ENCODE data around the gene DNAJC7.

GRCh38 chr17:41959336-41960095 lies 57.7 kb downstream of the DNAJC7 start:
- TF ChIP-seq PRMT5 (CRISPR knock-in tag; IDR thresholded peaks at IDR 0.05) (no peak), EP300 (IDR thresholded peaks at IDR 0.05; ENCODE audit: low read length) (no peak), YY1 (IDR thresholded peaks at IDR 0.05; ENCODE audit: borderline replicate concordance in 1 of 3, control insufficient read depth in 1 of 3, extremely low read depth in 1 of 3, insufficient read depth in 3 of 3, insufficient read length in 1 of 3, insufficient replicate concordance in 2 of 3, low read depth in 1 of 3, low read length in 2 of 3) (no peak), REST (IDR thresholded peaks at IDR 0.05; ENCODE audit: borderline replicate concordance) (peak; percentile 84), REST (CRISPR knock-in tag; IDR thresholded peaks at IDR 0.05; ENCODE audit: low read depth) (no peak), CTCF (IDR thresholded peaks at IDR 0.05 in 2 of 3, conservative IDR thresholded peaks at IDR 0.05 in 1 of 3; ENCODE audit: insufficient read depth in 2 of 3, low read depth in 1 of 3, low read length in 3 of 3) (peak; percentile 79 to 88 (median 83)), SMAD3 (CRISPR knock-in tag; conservative IDR thresholded peaks at IDR 0.05) (no peak), POLR2A (conservative IDR thresholded peaks at IDR 0.05) (no peak), CCNT2 (IDR thresholded peaks at IDR 0.05; ENCODE audit: borderline replicate concordance, extremely low read depth, insufficient read length, low read depth, low read length) (no peak), ZNF644 (tag; IDR thresholded peaks at IDR 0.05; ENCODE audit: low read depth) (no peak), POLR2AphosphoS5 (IDR thresholded peaks at IDR 0.05; ENCODE audit: control insufficient read depth, insufficient read depth, low read depth, low read length) (no peak)
